HG02623 (cell line): ENCODE results near the gene RAET1G.
"Not testable (repeated sequence)": the region's sequence is repeated elsewhere in the genome, so short reads cannot be mapped to it uniquely, and the experiment has no call there.

ENCODE experiments used
- ATAC-seq: cut with Tn5 transposase; IDR thresholded peaks from one replicate; pipeline ENCODE4 v1.9.1; 2021; ENCODE audit warnings: moderate library complexity; ENCODE audit not compliant: unreplicated experiment

RAET1G gene

DNA sequence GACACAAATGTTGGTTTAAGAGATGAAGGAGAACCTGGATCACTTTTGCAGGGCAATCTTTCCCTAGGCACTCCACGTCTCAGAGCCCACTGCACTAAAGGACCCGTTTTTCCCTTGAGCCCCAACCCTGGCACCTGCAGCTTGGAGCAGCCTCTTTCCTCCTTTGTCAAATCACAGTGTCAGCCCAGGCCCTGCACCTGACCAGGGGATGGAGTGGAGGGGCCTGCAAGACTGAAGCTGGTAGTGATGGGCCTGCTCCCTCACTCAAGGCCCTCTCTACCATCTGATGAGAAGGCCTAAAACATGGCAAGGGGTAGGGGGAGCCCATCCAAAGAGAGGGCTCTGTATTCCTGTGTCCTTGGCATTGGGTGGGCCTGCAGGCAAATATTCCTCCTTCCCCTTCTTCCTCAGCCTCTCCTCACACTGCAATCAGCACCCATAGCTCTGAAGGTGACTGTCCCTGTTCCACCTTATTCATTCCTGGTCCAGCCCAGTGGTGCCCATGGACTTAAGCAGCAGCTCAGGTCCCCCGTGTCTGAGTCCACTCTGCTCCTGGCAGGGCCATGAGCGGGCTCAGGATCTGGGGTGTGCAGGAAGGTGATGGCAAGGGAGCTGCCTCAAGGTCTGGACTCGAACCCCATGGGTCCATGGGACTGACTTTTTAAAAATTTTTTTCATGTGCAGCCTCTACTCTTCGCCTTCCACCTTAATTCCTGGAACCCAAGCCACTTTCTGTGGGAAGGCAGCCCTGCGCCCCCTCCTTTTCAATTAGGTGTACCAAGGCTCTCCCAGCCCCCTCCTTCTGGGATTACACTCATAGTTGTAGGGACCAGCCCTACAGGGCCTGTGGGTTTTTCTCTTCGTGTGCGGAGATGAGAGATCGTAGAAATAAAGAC lies 6.7 kb downstream of the RAET1G start:
- no peak for ATAC-seq

GRCh38 chr6:149913540-149914240 lies 9.2 kb downstream of the RAET1G start:
- no peak for ATAC-seq

- no peak for ATAC-seq
These were observed 9.8 kb downstream of the RAET1G start for GRCh38 chr6:149913085-149913484.

DNA sequence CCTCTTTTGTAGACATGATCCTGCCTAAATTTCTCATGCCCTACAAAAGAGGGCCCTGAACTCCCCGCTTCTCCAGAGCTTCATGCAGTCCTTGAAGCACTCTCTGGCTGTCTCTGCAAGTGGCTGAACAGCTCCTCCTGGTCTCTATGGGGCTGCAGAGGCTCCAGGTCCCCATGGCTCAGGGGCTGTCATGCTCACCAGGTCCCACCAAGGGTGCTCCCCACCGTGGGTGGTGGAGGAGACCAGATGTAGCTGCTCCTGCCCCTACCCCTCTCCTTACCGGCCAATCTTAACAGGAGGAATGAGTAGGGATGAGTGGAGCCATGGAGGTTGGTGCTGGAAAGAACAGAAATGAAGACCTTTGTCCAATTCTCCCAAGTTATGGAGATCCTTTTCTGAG lies 10.2 kb downstream of the RAET1G start:
- ATAC-seq: not testable (repeated sequence)

DNA sequence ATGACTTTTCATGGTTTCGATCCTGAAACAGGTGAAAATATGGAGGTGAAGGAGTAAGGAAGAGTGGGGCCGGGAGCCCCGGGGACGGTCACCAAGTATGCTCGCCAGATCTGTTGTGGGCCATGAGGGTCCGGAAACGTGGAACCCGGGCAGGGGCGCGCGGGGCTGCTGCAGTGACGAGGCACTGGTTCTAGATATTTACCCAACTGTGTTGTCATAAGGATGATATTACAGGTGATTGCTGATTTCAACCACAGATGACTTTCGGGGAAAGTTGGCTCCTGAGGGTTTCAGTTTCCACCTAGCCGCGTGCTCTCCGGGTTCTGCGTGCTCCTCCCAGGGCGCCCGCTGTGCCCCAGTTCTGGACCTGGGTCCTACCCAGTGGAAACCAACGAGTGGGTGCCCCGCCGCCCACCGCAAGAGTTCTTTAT lies 12.2 kb downstream of the RAET1G start:
- ATAC-seq: no peak

GRCh38 chr6:149909701-149910470 lies 13.0 kb downstream of the RAET1G start:
- ATAC-seq: no peak

DNA sequence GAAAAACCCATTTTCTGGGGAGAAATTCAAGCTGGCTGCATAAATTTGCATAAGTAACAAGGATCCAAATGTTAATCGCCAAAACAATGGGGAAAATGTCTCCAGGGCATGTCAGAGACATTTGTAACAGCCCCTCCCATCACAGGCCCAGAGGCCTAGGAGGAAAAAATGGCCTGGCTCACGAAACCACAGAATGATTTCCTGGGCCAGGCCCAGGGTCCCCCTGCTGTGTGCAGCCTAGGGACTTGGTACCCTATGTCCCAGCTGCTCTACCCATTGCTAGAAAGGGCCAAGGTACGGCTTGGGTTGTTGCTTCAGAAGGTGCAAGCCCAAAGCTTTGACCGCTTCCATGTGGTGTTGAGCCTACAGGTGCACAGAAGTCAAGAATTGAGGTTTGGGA lies 14.4 kb downstream of the RAET1G start:
- not testable (repeated sequence) for ATAC-seq

GRCh38 chr6:149907317-149907716 lies 15.6 kb downstream of the RAET1G start:
- no peak for ATAC-seq

DNA sequence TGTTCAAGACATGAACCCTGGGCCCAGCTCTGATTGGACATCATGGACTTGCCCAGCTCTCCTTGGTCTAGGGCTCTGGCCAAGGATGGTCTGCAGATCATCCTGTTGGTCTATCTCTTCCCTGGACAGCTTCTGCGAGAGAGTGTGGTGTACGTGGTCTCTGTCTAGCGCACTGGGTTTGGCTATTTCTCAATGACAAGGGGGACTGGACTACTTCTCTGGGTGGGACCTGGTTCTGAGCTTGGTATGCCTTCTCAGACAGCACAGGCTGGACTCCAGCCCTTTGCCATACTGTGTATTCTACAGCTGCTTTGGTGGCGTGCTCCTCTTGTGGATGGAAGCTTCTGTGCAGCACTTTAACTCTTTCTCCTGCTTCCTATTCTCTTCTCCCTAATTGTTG lies 16.5 kb downstream of the RAET1G start:
- no peak for ATAC-seq

DNA sequence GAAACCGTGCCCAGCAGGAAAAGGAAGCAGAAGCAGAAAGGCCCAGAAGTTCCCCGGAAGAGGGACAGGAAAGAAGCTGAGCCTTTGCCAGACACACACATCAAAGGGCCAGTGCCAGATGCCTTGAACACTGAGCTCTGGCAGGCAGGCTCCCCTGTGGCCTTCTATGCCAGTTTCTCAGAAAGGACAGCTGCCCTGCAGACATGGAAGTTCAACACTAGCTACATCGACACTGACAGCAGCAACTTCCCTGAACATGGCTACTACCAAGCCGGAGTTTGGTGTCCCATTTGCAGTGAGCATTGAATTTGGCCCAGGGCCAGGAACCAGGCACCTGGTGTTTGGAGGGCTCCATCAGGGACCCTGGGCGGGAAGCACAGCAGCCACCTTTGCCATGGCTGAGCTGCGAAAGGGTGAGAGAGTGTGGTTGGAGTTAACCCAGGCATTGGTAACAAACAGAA lies 17.0 kb downstream of the RAET1G start:
- ATAC-seq: no peak

GRCh38 chr6:149905371-149905910 lies 17.5 kb downstream of the RAET1G start:
- no peak for ATAC-seq

GRCh38 chr6:149904661-149905370 lies 18.1 kb downstream of the RAET1G start:
- no peak for ATAC-seq

GRCh38 chr6:149903938-149904611 lies 18.8 kb downstream of the RAET1G start:
- no peak for ATAC-seq

DNA sequence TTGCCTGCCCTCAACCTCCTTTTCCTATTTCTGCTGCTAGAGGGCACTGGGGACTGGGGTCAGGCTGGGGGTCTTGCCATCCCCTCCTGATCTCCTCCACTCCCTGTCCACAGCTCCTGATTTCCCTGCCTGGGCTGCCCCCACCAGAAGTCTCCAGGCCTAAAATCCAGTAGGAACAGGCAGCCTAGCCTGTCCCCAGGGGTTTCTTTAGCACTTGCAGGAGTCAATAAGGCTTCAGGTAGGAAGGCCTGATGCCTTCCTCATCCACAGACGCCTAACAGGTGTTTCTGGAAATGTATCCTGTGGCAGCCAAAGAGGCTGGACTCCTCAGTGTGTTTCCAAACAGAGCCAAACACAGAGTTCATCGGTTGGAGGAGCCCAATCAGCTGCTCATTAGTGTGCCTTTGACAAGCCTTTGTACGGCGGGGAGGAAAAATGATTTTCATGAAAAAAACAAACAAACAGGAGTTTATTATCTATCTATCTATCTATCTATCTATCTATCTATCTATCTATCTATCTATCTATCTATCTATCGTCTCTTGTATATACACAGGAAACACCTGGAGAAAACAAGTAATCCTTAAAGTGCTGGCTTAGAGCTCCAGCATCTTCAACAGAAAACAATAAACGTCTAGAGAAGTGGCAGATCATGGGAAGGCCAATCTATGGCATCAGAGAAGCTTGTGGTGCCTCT lies 21.3 kb downstream of the RAET1G start:
- no peak for ATAC-seq

GRCh38 chr6:149900620-149901443 lies 22.1 kb downstream of the RAET1G start:
- no peak for ATAC-seq

DNA sequence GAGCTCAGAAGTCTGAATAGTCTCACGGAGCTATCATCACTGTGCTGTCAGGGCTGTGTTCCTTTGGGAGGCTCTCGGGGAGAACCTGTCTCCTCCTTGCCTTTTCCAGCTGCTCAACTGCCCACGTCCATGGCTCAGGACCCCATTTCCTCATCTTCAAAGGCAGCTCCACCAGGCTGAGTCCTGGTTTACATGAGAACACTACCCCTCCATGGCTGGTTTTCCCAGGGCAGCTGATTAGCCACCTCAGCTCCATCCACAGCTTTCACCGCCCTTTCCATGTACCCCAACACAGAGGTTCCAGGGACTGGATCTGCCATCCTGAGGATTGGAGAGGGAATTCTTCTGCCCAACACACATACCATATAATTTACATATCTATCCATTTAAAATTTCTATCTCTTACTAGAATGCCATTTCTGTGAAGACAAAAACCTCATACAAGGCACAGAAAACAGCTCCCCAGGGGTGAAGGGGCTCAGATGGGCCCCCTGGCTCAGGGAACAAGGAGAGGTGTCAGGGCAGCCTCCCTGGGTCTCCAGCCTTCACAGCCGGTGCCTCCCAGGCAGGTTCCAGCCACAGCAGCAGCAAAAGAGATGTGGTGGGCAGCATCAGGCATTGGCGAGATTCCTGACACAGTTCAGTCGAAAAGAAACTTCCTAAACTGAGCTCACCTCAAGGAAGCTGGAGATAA lies 22.8 kb downstream of the RAET1G start:
- ATAC-seq: no peak

GRCh38 chr6:149899486-149899885 lies 23.4 kb downstream of the RAET1G start:
- no peak for ATAC-seq

GRCh38 chr6:149898966-149899365 lies 24.0 kb downstream of the RAET1G start:
- ATAC-seq: no peak
